ENCODE measurements around the gene RFTN1.
A peak's percentile ranks its signal among the peaks of the same experiment; 100 is the strongest.

RFTN1 gene, protein sequence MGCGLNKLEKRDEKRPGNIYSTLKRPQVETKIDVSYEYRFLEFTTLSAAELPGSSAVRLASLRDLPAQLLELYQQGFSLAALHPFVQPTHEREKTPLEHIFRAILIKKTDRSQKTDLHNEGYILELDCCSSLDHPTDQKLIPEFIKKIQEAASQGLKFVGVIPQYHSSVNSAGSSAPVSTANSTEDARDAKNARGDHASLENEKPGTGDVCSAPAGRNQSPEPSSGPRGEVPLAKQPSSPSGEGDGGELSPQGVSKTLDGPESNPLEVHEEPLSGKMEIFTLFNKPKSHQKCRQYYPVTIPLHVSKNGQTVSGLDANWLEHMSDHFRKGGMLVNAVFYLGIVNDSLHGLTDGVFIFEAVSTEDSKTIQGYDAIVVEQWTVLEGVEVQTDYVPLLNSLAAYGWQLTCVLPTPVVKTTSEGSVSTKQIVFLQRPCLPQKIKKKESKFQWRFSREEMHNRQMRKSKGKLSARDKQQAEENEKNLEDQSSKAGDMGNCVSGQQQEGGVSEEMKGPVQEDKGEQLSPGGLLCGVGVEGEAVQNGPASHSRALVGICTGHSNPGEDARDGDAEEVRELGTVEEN

DNA sequence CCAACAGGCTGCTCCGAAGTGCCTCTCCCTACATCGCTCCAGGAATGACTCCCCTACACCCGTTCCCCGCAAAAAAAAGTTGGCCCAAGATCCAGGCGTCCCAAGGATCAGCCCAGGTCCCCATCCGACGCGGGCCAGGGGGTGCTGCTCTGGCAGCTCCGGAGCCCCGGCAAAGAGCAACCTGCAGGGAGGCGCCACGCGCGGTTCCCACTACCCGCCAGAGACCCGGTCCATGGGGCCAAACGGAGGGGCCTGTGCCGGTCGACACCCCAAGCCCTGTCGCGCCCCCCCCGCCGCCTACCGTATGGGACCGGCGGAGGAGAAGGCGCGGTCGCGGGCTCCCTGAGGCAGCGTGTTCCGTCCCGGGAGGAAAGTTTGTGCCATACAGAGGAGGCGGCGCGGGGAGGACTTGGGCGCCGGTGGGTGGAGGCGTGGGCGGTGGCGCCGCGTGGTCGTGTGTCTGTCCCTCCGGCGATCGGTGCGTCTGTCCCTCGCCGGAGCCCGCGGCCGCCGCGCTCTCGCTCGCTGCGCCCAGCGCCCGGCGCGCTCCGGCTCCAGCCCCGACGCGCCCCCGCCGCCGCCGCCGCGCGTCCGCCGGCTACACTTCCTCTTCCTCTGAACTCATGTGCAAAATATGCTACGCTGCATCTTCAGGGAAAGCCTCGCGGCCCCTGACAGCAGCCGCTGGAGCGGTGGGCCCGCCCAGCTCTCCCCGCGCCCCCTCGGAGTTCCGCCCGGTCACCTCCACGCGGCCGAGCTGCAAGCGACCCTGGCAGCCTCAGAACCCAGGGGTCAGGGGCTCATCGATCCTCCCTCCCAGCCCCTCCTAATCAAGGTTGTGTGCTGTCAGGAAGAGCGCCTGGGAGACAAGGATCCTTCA is at the start of gene RFTN1:
TSS of gene RFTN1 (minus strand) at position 559 of the 880 bp plus-strand sequence. CDS start 19,830 bp downstream, outside the sequence.
- DNase-seq (ENCODE audit: low read depth): peak; percentile 35

DNA sequence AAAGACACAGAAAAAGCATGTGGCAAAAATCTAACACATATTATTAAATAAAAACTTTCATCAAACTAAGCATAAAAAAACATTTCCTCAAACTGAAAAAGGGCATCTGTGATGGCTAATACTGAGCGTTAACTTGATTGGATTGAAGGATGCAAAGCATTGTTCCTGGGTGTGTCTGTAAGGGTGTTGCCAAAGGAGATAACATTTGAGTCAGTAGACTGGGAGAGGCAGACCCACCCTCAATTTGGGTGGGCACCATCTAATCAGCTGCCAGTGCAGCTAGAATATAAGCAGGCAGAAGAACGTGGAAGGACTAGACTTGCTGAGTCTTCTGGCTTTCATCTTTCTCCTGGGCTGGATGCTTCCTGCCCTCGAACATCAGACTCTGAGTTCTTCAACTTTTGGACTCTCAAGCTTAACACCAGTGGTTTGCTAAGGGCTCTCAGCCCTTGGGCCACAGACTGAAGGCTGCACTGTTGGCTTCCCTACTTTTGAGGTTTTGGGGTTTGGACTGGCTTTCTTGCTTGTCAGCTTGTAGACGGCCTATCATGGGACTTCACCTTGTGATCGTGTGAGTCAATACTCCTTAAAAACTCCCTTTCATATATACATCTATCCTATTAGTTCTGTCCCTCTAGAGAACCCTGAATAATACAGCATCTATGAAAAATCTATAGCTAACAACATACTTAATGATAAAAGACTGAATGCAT is 46.3 kb upstream of the RFTN1 start:
- no peak for DNase-seq (ENCODE audit: low read depth)

- no peak for DNase-seq (ENCODE audit: low read depth)
These were observed 40.6 kb upstream of the RFTN1 start for GRCh38 chr3:16554126-16554525.

DNA sequence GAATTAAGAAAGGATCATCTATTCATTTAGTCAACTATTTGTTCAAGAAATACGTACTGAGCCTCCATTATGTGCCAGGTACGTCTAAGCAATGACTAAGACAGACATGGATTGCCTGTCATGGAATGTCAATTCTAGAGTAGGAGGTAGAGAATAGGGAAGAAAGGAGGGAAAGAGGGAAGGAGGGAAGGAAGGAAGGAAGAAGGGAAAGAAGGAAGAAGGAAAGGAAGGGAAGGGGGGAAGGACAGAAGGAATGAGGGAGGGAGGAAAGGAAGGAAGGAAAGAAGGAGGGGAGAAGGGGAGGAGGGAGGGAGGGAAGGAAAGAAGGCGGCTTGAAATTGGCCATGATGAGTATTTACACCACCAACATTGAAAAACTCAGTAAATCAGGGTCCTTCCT is 39.3 kb upstream of the RFTN1 start:
- DNase-seq (ENCODE audit: low read depth): no peak

DNA sequence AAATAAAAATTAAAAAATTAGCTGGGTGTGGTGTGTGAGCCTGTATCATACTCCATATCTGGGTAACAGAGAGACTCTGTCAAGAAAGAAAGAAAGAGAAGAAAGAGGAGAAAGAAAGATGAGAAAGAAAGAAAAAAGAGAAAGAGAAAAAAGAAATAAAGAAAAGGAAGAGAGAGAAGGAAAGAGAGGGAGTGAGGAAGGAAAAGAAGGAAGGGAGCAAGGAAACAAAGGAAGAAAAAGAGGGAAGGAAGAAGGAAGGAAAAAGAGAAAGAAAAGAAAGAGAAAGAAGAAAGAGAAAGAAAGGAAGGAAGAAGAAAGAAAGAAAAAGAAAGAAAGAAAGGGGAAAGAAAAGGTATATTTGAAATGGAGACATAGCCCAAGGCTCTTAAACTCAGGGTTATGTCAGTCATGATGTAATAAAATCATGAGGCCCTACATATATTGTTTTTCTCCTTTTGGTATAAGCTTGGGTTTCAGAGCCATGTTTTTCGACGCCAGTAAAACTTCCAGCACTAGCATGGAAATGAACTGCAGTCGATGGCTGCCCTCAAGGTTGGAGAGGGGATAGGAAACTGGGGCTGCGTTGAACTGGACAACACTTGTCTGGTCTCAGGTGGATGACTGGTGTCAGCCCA is 38.0 kb upstream of the RFTN1 start:
- no peak for DNase-seq (ENCODE audit: low read depth)

GRCh38 chr3:16550676-16551341 is 37.3 kb upstream of the RFTN1 start:
- peak; percentile 72 for DNase-seq (ENCODE audit: low read depth)

DNA sequence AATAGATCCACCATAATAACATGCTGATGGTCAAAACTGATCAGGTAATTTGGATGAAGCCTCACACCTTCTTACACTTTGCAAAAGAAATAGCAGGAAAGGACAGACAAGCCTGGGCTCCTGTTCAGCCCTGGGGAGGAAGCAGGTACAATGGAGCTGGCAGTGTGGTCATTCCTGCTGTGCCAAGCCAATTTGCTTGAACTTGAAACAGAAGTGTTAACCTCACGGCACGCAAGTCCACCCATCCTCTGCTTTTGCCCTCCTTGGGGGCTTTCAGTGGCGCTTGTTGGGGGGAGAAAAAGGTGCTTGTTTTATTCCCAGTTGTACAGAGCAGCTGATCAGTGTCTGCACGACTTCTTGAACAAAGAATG is 36.8 kb upstream of the RFTN1 start:
- DNase-seq (ENCODE audit: low read depth): no peak

GRCh38 chr3:16548721-16549120 is 35.2 kb upstream of the RFTN1 start:
- no peak for DNase-seq (ENCODE audit: low read depth)

GRCh38 chr3:16547561-16548357 is 34.3 kb upstream of the RFTN1 start:
- DNase-seq (ENCODE audit: low read depth): no peak

DNA sequence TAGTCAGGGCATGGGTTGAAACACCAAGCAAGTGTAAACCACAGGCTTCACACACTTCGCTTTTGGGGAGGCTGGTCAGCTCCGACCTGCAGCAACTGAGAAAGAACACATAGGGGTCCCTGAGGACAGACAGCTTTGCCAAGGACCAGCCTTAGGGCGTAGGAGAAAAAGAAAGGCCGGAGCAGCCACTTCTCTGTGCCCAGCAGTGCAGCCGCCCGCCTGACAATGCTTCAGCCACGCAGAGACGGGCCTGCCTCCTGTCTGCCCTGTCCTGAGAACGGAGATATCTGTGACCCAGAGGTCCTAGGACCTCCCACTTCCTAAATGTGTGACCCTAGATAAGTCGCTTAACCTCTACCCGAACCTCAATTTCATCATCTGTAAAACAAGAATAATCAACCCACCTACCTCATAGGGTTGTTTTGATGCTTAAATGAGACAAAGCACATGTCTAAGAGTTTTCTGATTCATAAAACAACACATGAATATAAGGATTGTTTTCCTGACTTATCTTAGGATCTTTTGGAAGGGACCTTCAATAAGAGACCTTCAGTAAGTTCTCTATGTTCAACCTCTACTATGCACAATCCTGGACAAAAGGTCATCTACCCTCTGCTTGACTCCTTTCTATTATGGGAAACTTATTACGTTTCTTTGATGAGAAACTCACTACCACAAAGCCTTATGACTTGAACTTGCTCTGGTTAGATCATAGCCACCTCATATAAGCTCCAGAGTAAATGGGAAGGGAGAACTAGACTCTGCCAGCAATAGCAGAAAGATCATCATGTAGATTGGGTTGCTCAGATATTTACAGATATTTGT is 32.9 kb upstream of the RFTN1 start:
- no peak for DNase-seq (ENCODE audit: low read depth)

GRCh38 chr3:16545413-16546185 is 32.1 kb upstream of the RFTN1 start:
- DNase-seq (ENCODE audit: low read depth): no peak

DNA sequence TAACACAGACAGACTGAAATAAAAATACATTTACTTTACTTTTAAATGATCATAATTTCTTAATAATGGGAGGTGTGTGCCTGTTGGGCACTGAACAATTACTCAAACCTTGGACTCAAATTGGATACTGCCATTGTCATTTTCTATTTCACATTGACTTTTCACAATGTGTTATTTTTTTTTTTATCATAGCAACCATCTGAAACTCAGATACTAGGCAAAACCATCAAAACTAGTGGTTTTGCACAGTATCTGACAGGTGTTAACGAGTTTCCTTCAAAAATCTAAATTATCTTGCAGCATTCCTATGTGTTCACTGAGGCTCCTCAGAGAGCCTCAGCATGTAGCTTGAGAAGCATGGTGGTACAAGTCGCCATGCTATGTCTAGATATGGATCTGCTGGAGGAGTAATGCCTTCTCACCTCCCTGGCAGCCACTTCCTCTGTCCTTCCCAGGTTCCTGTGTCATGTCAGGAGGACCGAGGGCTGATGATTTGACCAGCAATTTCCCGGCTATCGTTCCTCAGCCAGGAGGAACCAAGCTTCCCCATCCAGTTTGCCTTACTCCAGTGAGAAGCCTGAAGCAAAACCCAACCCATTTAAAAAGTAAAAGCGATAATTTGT is 29.9 kb upstream of the RFTN1 start:
- DNase-seq (ENCODE audit: low read depth): no peak

DNA sequence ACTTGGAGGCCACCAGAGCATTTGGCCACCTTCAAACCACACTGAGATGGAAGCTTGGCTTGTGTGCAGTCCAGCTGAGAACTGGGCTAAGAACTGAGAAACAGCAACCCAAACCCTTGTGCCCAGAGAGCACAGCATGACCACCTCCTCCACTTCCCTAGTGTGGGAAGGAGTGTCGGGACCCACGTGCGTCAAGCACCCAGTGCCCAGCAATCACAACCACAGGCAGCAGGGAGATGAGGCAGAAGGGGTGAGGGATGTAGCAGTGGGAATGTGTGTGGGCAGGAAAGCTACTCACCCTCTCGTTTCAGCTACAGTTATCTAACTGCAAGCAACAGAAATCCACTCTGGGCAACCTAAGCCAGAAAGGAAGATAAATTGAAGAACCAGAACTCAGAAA is 25.0 kb upstream of the RFTN1 start:
- no peak for DNase-seq (ENCODE audit: low read depth)

DNA sequence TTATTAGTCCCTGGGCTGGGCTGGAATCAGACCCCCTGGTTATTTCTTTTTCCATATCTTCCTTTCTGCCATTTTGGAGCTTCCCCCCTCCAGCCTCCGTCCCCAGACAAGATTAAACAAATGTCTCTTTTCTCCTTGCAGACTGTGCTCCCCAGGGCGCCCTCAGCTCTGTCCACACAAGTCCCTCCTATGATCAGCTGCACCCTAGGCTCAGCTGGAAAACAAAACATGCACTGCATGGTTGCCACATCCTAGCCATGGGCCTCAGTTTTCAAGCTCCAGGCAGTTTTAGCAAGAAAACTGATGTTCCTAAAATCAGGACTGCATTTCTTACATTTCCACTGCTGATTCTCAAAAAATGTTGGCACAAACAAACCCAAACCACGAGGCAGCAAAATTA is 23.5 kb upstream of the RFTN1 start:
- no peak for DNase-seq (ENCODE audit: low read depth)

DNA sequence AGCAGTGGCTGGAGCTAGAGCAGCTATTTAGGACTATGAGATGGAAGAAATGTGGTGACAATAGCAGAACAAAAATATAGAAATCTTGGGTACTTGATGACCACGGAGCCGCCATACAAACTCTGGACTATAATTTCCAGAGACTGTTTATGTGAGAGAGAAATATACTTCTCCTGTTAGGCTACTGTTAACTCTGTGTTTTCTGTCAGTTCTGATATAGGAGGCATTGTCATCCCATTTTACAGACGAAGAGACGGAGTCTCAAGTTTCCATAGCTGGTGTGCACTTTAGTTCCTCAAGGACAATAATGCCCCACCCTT is 22.8 kb upstream of the RFTN1 start:
- DNase-seq (ENCODE audit: low read depth): no peak

DNA sequence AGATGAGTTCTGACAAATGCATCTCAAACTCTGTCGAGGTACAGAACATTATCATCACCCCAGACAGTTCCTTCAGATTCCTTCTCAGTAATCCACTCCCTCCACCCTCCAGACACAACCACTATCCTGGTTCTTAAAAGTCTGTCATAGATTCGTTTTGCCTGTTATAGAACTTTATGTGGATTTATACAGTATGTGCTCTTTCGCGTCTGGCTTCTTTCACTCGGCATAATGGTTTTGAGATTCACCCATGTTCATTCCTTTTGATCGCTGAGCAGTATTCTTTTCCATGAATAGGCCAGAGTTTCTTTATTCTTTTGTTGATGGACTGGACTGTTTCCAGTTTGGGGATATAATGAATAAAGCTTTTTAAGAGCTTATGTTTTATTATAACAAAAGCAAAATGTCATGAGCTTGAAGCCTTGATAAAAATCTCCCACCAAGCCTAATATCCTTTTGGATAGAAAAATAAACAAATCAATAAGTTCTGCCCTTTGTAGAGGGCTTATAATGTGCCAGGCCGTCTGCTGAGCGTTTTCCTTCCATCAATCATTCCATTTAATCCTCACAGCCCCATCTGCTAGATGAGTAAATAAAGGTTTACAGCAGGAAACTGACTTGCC is 21.3 kb upstream of the RFTN1 start:
- DNase-seq (ENCODE audit: low read depth): no peak

DNA sequence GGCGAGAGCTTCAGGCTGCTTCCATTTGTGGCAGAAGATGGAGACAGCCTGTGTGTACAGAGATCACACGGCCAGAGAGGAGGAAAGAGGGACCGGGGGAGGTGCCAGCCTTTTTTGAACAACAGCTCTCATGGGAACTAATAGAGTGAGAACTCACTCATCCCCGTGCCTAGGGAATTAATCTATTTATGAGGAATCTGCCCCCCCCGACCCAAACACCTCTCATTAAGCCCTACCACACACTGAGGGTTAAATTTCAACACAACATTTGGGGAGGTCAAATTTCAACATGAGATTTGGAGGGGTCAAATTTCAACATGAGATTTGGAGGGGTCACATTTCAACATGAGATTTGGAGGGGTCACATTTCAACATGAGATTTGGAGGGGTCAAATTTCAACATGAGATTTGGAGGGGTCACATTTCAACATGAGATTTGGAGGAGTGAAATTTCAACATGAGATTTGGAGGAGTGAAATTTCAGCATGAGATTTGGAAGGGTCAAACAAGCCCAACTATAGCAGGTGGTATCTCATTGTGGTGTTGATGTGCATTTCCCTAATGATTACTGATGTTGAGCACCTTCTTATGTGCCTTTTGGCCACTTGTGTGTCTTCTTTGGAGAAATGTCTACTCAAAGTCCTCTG is 20.6 kb upstream of the RFTN1 start:
- DNase-seq (ENCODE audit: low read depth): no peak

Measured in activated T-cell treated with anti-CD3 and anti-CD28 coated beads for 24 hours (primary cell).